Fibroblast of lung (primary cell): ENCODE measurements around the gene PRDM16. TPM values are rescaled to one million over a fixed set of nuclear protein-coding genes. Genes with fewer than 3 reads are reported as not detected.

Experiments
- DNase-seq, 2 donors: peaks; one replicate each; pipeline versions ENCODE4 v3.0.0 to v3.0.0-alpha.2; 2010; ENCODE audit warnings: low read depth in 2 of 2
- H2AFZ ChIP-seq: 2 replicates; pipeline ENCODE4 v1.5.1; 2012; ENCODE audit warnings: low read length, control low read depth, inconsistent platforms
- H3K27ac ChIP-seq: 2 replicates; pipeline ENCODE4 v1.5.1; 2011; ENCODE audit warnings: low read length, control low read depth; ENCODE audit not compliant: insufficient read depth
- H3K27me3 ChIP-seq: 2 replicates; pipeline ENCODE4 v1.5.1; 2011; ENCODE audit warnings: mild to moderate bottlenecking, low read length; ENCODE audit not compliant: control insufficient read depth, insufficient read depth
- H3K36me3 ChIP-seq: 2 replicates; pipeline ENCODE4 v1.5.1; 2011; ENCODE audit warnings: low read length; ENCODE audit not compliant: control insufficient read depth, insufficient read depth
- H3K4me1 ChIP-seq: 2 replicates; pipeline ENCODE4 v1.5.1; 2011; ENCODE audit warnings: low read length; ENCODE audit not compliant: control insufficient read depth, insufficient read depth; ENCODE audit errors: extremely low read depth
- H3K4me2 ChIP-seq: 2 replicates; pipeline ENCODE4 v1.5.1; 2011; ENCODE audit warnings: low read length, control low read depth; ENCODE audit not compliant: insufficient read depth; ENCODE audit errors: extremely low read depth
- H3K4me3 ChIP-seq, 4 experiments: fragments of 200-600 bp in 1 of 4; sonication (generic) in 1 of 4; replicated peaks in 1 of 4; 2 replicates each; pipeline ENCODE4 v1.5.1; 2011 to 2016; ENCODE audit warnings: low read length in 4 of 4, low read depth in 3 of 4, mild to moderate bottlenecking in 3 of 4, control low read depth in 2 of 4, inconsistent platforms in 1 of 4, mixed read lengths in 1 of 4; ENCODE audit not compliant: insufficient read depth in 1 of 4; ENCODE audit errors: control extremely low read depth in 1 of 4
- H3K79me2 ChIP-seq: 2 replicates; pipeline ENCODE4 v1.5.1; 2012; ENCODE audit warnings: mild to moderate bottlenecking, low read length, inconsistent platforms; ENCODE audit not compliant: control insufficient read depth, insufficient read depth
- H3K9ac ChIP-seq: 2 replicates; pipeline ENCODE4 v1.5.1; 2011; ENCODE audit warnings: mild to moderate bottlenecking, low read length, control low read depth; ENCODE audit not compliant: insufficient read depth
- H3K9me3 ChIP-seq: 2 replicates; pipeline ENCODE4 v1.5.1; 2012; ENCODE audit warnings: low read depth, low read length; ENCODE audit not compliant: control insufficient read depth, insufficient read depth
- H4K20me1 ChIP-seq: 2 replicates; pipeline ENCODE4 v1.5.1; 2011; ENCODE audit warnings: low read length; ENCODE audit not compliant: control insufficient read depth, insufficient read depth; ENCODE audit errors: extremely low read depth
- EZH2 ChIP-seq: IDR thresholded peaks from 2 replicates; pipeline ENCODE4 v1.5.1; 2012; ENCODE audit warnings: low read length, control low read depth, mild to moderate bottlenecking; ENCODE audit errors: missing control alignments
- polyA plus RNA-seq, 2 donors: library from polyadenylated mRNA; depleted of rRNA in 1 of 2; stranded (reverse) in 1 of 2; unstranded in 1 of 2; fragments of >200 nt; gene quantifications; 2 replicates each; pipeline ENCODE4 v1.2.1, GENCODE V29; 2011 to 2012; ENCODE audit warnings: missing spikeins in 1 of 2
- total RNA-seq: library from RNA; depleted of rRNA; stranded (reverse); fragments of >200 nt; gene quantifications from 2 replicates; pipeline ENCODE4 v1.2.1, GENCODE V29; 2014
- TF ChIP-seq, protein P1 (sequence below), 2 donors: IDR thresholded peaks in 1 of 2; conservative IDR thresholded peaks in 1 of 2; 1 replicate in 1 of 2; 2 replicates in 1 of 2; pipeline ENCODE4 v1.5.1; 2011 to 2012; ENCODE audit warnings: low read length in 2 of 2, control low read depth in 1 of 2, inconsistent platforms in 1 of 2, low read depth in 1 of 2, mild to moderate bottlenecking in 1 of 2

PRDM16 gene
- total and polyA plus RNA-seq, 2 donors (not counting 1 experiment from before 2014, with no cell fraction given) = 0.30 to 1.8 TPM

DNA sequence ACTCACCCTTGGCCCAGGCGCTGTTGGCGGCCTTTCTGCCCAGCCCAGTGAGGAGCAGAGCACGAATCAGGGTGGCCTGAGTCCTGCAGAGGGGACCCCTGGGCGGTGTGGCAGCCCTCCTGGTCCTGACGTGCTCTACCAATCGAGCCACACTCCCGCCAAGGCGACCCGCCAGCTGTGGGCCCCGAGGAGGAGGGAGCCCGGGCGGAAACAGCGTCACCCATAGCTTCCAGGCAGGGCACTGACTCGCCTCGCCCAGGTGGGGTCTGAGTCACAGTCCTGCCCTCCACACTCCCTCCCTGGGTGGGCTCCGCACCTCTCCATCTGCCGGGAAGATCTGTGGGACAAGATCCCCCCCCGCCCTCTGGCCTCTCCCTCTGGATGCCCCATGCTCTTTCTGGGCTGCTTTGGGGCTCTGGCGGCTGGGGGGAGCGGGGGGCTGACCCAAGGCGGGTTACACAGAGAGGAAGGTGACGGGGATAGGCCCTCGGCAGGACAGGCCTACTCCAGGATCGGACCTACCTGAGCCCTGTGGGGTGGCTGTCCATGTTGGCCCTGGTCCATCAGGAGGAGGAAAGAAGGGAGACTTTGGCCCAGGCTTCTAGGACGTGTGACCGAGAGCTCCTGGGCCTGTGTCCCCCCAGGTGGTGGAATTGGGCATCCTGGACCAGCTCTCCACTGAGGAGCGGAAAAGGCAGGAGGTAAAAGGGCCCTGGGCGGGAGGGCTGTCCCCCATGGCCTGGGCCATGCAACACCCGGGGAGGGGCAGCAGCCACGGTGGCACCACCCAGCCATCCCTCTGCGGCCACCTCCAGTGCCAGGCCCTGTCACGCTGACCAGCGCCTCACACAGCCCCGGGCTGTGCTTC lies 399.5 kb downstream of the PRDM16 start:
- H4K20me1 ChIP-seq = no peaks in the 10 kb centered on the region
- TF ChIP-seq, protein P1, sequence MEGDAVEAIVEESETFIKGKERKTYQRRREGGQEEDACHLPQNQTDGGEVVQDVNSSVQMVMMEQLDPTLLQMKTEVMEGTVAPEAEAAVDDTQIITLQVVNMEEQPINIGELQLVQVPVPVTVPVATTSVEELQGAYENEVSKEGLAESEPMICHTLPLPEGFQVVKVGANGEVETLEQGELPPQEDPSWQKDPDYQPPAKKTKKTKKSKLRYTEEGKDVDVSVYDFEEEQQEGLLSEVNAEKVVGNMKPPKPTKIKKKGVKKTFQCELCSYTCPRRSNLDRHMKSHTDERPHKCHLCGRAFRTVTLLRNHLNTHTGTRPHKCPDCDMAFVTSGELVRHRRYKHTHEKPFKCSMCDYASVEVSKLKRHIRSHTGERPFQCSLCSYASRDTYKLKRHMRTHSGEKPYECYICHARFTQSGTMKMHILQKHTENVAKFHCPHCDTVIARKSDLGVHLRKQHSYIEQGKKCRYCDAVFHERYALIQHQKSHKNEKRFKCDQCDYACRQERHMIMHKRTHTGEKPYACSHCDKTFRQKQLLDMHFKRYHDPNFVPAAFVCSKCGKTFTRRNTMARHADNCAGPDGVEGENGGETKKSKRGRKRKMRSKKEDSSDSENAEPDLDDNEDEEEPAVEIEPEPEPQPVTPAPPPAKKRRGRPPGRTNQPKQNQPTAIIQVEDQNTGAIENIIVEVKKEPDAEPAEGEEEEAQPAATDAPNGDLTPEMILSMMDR (conservative IDR thresholded peaks at IDR 0.05 in 1 of 2, IDR thresholded peaks at IDR 0.05 in 1 of 2; ENCODE audit: low read depth in 1 of 2, low read length in 2 of 2) = no peak
- TF ChIP-seq EZH2 = no peak
- H3K4me1 ChIP-seq = no peaks in the 10 kb centered on the region
- H2AFZ ChIP-seq = no peak overlapping the region
- no peak overlapping the region for H3K4me2 ChIP-seq
- no peaks in the 10 kb centered on the region for H3K79me2 ChIP-seq
- DNase-seq = peak in 1 of 2 donors; percentile 20
- no peak overlapping the region for H3K9ac ChIP-seq
- H3K27me3 ChIP-seq = no peaks in the 10 kb centered on the region
- H3K27ac ChIP-seq = no peak overlapping the region
- no peaks in the 10 kb centered on the region for H3K9me3 ChIP-seq
- H3K4me3 ChIP-seq = no peak overlapping the region
- H3K36me3 ChIP-seq = no peaks in the 10 kb centered on the region

DNA sequence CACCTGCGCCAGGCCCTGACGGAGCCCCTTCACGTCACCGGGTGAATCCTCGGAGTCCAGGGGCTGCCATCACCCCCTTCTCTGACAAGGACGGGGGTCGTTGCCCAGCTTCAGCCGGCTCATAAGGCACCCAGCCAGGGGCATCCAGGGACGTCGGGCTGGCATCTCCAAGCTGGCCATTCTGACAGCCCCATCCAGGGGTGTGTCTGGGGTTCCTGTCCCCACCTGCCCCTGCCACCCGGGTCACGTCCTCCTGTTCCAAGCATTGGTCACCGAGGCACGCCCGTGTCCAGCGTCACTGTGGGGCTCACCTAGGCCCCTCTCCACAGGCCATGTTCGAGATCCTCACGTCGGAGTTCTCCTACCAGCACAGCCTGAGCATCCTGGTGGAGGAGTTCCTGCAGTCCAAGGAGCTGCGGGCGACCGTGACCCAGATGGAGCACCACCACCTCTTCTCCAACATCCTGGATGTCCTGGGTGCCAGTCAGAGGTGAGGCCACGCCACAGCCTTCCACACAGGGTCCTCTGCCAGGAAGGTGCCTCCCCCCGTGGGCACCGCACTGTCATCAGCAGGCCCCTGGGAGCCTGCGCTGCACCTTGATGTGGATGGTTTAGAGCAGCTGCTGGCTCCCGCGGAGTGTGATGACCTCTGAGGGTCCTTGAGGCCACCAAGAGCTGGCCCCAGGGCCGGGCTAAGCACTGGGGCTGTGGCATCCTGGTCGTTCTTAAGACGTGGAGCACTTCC lies 400.3 kb downstream of the PRDM16 start:
- TF ChIP-seq, protein P1 (conservative IDR thresholded peaks at IDR 0.05 in 1 of 2, IDR thresholded peaks at IDR 0.05 in 1 of 2; ENCODE audit: low read depth in 1 of 2, low read length in 2 of 2) = no peak
- TF ChIP-seq EZH2 = no peak
- no peak overlapping the region for H3K4me2 ChIP-seq
- no peaks in the 10 kb centered on the region for H4K20me1 ChIP-seq
- no peak overlapping the region for H2AFZ ChIP-seq
- no peaks in the 10 kb centered on the region for H3K36me3 ChIP-seq
- H3K79me2 ChIP-seq = no peaks in the 10 kb centered on the region
- H3K9me3 ChIP-seq = no peaks in the 10 kb centered on the region
- H3K27ac ChIP-seq = no peak overlapping the region
- peaks cover 4% of the 10 kb centered on the region for H3K4me1 ChIP-seq
- no peak for DNase-seq
- H3K9ac ChIP-seq = no peak overlapping the region
- no peaks in the 10 kb centered on the region for H3K27me3 ChIP-seq
- H3K4me3 ChIP-seq = no peak overlapping the region
